Astrocyte (in vitro differentiated cells and primary cell): ENCODE results near the gene RPS5. TPM values are rescaled to one million over a fixed set of nuclear protein-coding genes. Genes with fewer than 3 reads are reported as not detected.

Experiments
- DNase-seq: peaks from one replicate; pipeline ENCODE4 v3.0.0-alpha.2; 2010; ENCODE audit warnings: low read depth
- FAIRE-seq: peaks from 2 replicates; lab custom pipeline; 2011; peaks lifted over from hg19 to GRCh38; lab: Jason Lieb, UNC
- H2AFZ ChIP-seq: 2 replicates; pipeline ENCODE4 v1.6.0; 2012; ENCODE audit warnings: low read depth, low read length, inconsistent platforms
- H3K27ac ChIP-seq: 2 replicates; pipeline ENCODE4 v1.5.1; 2011; ENCODE audit warnings: low read depth, low read length, inconsistent platforms
- H3K27me3 ChIP-seq: 2 replicates; pipeline ENCODE4 v1.6.0; 2011; ENCODE audit warnings: low read length, inconsistent platforms; ENCODE audit not compliant: insufficient read depth
- H3K36me3 ChIP-seq: 2 replicates; pipeline ENCODE4 v1.5.1; 2011; ENCODE audit warnings: low read length, inconsistent platforms; ENCODE audit not compliant: insufficient read depth
- H3K4me1 ChIP-seq: 2 replicates; pipeline ENCODE4 v1.5.1; 2011; ENCODE audit warnings: low read length, inconsistent platforms; ENCODE audit not compliant: insufficient read depth
- H3K4me2 ChIP-seq: 2 replicates; pipeline ENCODE4 v1.6.0; 2012; ENCODE audit warnings: low read length, inconsistent platforms
- H3K4me3 ChIP-seq: 2 replicates; pipeline ENCODE4 v1.5.1; 2011; ENCODE audit warnings: low read depth, mild to moderate bottlenecking, low read length, inconsistent platforms; ENCODE audit not compliant: insufficient read depth
- H3K79me2 ChIP-seq: 2 replicates; pipeline ENCODE4 v1.6.0; 2012; ENCODE audit warnings: mild to moderate bottlenecking, low read length, inconsistent platforms; ENCODE audit not compliant: insufficient read depth
- H3K9ac ChIP-seq: 2 replicates; pipeline ENCODE4 v1.6.0; 2012; ENCODE audit warnings: mild to moderate bottlenecking, low read length, inconsistent platforms
- H3K9me3 ChIP-seq: 2 replicates; pipeline ENCODE4 v1.5.1; 2012; ENCODE audit warnings: low read depth, mild to moderate bottlenecking, low read length, inconsistent platforms; ENCODE audit not compliant: insufficient read depth
- H4K20me1 ChIP-seq: 2 replicates; pipeline ENCODE4 v1.6.0; 2012; ENCODE audit warnings: low read length, inconsistent platforms; ENCODE audit not compliant: insufficient read depth
- H3K27ac Mint-ChIP-seq: one replicate; pipeline ENCODE4 v1.8.0; 2021; ENCODE audit warnings: mild to moderate bottlenecking, mixed read lengths; ENCODE audit not compliant: unreplicated experiment
- H3K27me3 Mint-ChIP-seq: one replicate; pipeline ENCODE4 v1.8.0; 2021; ENCODE audit warnings: low read depth, mixed read lengths; ENCODE audit not compliant: unreplicated experiment
- H3K36me3 Mint-ChIP-seq: one replicate; pipeline ENCODE4 v1.8.0; 2021; ENCODE audit warnings: low read depth, mixed read lengths; ENCODE audit not compliant: unreplicated experiment
- H3K4me1 Mint-ChIP-seq: one replicate; pipeline ENCODE4 v1.8.0; 2021; ENCODE audit warnings: low read depth, mixed read lengths; ENCODE audit not compliant: unreplicated experiment
- H3K4me3 Mint-ChIP-seq: one replicate; pipeline ENCODE4 v1.8.0; 2021; ENCODE audit warnings: mild to moderate bottlenecking, moderate library complexity, mixed read lengths; ENCODE audit not compliant: unreplicated experiment
- H3K9me3 Mint-ChIP-seq: one replicate; pipeline ENCODE4 v1.8.0; 2021; ENCODE audit warnings: mild to moderate bottlenecking, mixed read lengths; ENCODE audit not compliant: unreplicated experiment
- EZH2 ChIP-seq: IDR thresholded peaks from 2 replicates; pipeline ENCODE4 v1.6.1; 2012; ENCODE audit warnings: mild to moderate bottlenecking, low read length, inconsistent platforms; ENCODE audit not compliant: insufficient read depth
- total RNA-seq: library from RNA; stranded (reverse); gene quantifications from 2 replicates; pipeline ENCODE4 v1.2.1, GENCODE V29; 2021
- TF ChIP-seq, protein P1 (sequence below): IDR thresholded peaks from 2 replicates; pipeline ENCODE4 v1.5.1; 2011; ENCODE audit warnings: low read depth, mild to moderate bottlenecking, inconsistent platforms, low read length, moderate library complexity; ENCODE audit not compliant: insufficient read depth

The RPS5 gene
- total RNA-seq, 1 donor from 2014 or later = 891 TPM

- H3K4me2 ChIP-seq = no peak overlapping the region
- TF ChIP-seq, protein P1, sequence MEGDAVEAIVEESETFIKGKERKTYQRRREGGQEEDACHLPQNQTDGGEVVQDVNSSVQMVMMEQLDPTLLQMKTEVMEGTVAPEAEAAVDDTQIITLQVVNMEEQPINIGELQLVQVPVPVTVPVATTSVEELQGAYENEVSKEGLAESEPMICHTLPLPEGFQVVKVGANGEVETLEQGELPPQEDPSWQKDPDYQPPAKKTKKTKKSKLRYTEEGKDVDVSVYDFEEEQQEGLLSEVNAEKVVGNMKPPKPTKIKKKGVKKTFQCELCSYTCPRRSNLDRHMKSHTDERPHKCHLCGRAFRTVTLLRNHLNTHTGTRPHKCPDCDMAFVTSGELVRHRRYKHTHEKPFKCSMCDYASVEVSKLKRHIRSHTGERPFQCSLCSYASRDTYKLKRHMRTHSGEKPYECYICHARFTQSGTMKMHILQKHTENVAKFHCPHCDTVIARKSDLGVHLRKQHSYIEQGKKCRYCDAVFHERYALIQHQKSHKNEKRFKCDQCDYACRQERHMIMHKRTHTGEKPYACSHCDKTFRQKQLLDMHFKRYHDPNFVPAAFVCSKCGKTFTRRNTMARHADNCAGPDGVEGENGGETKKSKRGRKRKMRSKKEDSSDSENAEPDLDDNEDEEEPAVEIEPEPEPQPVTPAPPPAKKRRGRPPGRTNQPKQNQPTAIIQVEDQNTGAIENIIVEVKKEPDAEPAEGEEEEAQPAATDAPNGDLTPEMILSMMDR = no peak
- no peak for TF ChIP-seq EZH2
- DNase-seq (no peak), FAIRE-seq (no peak)
- peaks cover 5% of the 10 kb centered on the region for H3K4me1 ChIP-seq
- H3K27me3 Mint-ChIP-seq = no peaks in the 10 kb centered on the region
- no peak overlapping the region for H3K4me3 Mint-ChIP-seq
- H3K4me3 ChIP-seq = no peak overlapping the region
- peaks cover 5% of the 10 kb centered on the region for H3K27me3 ChIP-seq
- H3K9me3 Mint-ChIP-seq = no peaks in the 10 kb centered on the region
- no peak overlapping the region for H3K9ac ChIP-seq
- peaks cover 11% of the 10 kb centered on the region for H3K36me3 Mint-ChIP-seq
- H3K27ac Mint-ChIP-seq = no peak overlapping the region
- peaks cover 2% of the 10 kb centered on the region for H3K4me1 Mint-ChIP-seq
- H4K20me1 ChIP-seq = peaks cover 8% of the 10 kb centered on the region
- no peaks in the 10 kb centered on the region for H3K79me2 ChIP-seq
- H2AFZ ChIP-seq = no peak overlapping the region
- H3K9me3 ChIP-seq = peaks cover 16% of the 10 kb centered on the region
- no peak overlapping the region for H3K27ac ChIP-seq
- no peaks in the 10 kb centered on the region for H3K36me3 ChIP-seq
These were observed 33.2 kb upstream of the RPS5 start for GRCh38 chr19:58353717-58354477.

- no peaks in the 10 kb centered on the region for H3K79me2 ChIP-seq
- H3K9ac ChIP-seq = no peak overlapping the region
- Mint-ChIP-seq H3K27me3 (no peaks in the 10 kb centered on the region), H3K9me3 (no peaks in the 10 kb centered on the region), H3K36me3 (peaks cover 9% of the 10 kb centered on the region), H3K4me1 (peaks cover 2% of the 10 kb centered on the region), H3K4me3 (no peak overlapping the region), H3K27ac (no peak overlapping the region)
- peaks cover 16% of the 10 kb centered on the region for H3K9me3 ChIP-seq
- H4K20me1 ChIP-seq = peaks cover 3% of the 10 kb centered on the region
- no peak overlapping the region for H3K4me3 ChIP-seq
- no peaks in the 10 kb centered on the region for H3K36me3 ChIP-seq
- TF ChIP-seq, protein P1 = no peak
- TF ChIP-seq EZH2 = no peak
- H3K27ac ChIP-seq = no peak overlapping the region
- H3K4me1 ChIP-seq = peaks cover 5% of the 10 kb centered on the region
- H2AFZ ChIP-seq = no peak overlapping the region
- H3K4me2 ChIP-seq = no peak overlapping the region
- DNase-seq (no peak), FAIRE-seq (no peak)
- peaks cover 5% of the 10 kb centered on the region for H3K27me3 ChIP-seq
These were observed 32.5 kb upstream of the RPS5 start for GRCh38 chr19:58354478-58355030.
